Stimulated activated memory B cell treated with anti-CD40 and anti-IgM and Interleukin-4, amounts not matched to agents 10 μg/mL and 1 μg/mL and 100 μg/mL, for 72 hours (primary cell): ENCODE data around the gene OXCT1.
"Not testable (repeated sequence)": the region's sequence is repeated elsewhere in the genome, so short reads cannot be mapped to it uniquely, and the experiment has no call there.

ENCODE experiments used
- ATAC-seq: fragments of 150-1000 bp; cut with Tn5 transposase; 2 replicates; pipeline ENCODE4 v1.10.0; 2021
- H3K27ac Mint-ChIP-seq: one replicate; pipeline ENCODE4 v1.8.0; 2022; ENCODE audit warnings: mild to moderate bottlenecking, mixed read lengths
- H3K27me3 Mint-ChIP-seq: one replicate; pipeline ENCODE4 v1.8.0; 2022; ENCODE audit warnings: mixed read lengths
- H3K36me3 Mint-ChIP-seq: one replicate; pipeline ENCODE4 v1.8.0; 2022; ENCODE audit warnings: mixed read lengths
- H3K4me1 Mint-ChIP-seq: one replicate; pipeline ENCODE4 v1.8.0; 2022; ENCODE audit warnings: mixed read lengths
- H3K4me3 Mint-ChIP-seq: one replicate; pipeline ENCODE4 v1.8.0; 2022; ENCODE audit warnings: mild to moderate bottlenecking, moderate library complexity, mixed read lengths
- H3K9me3 Mint-ChIP-seq: one replicate; pipeline ENCODE4 v1.8.0; 2022; ENCODE audit warnings: mixed read lengths

The OXCT1 gene

GRCh38 chr5:41848983-41849382 is 21.2 kb downstream of the OXCT1 start:
- no peak overlapping the region for H3K27ac Mint-ChIP-seq
- H3K4me1 Mint-ChIP-seq: no peaks in the 10 kb centered on the region
- H3K9me3 Mint-ChIP-seq: no peaks in the 10 kb centered on the region
- no peaks in the 10 kb centered on the region for H3K27me3 Mint-ChIP-seq
- no peak for ATAC-seq
- H3K4me3 Mint-ChIP-seq: no peak overlapping the region
- H3K36me3 Mint-ChIP-seq: peaks cover 32% of the 10 kb centered on the region

- H3K27ac Mint-ChIP-seq, H3K9me3 Mint-ChIP-seq, H3K4me1 Mint-ChIP-seq, ATAC-seq, H3K4me3 Mint-ChIP-seq, H3K27me3 Mint-ChIP-seq: not testable (repeated sequence)
- H3K36me3 Mint-ChIP-seq: peaks cover 19% of the 10 kb centered on the region
These were observed 24.5 kb downstream of the OXCT1 start for GRCh38 chr5:41845751-41846150.

GRCh38 chr5:41844502-41844901 is 25.7 kb downstream of the OXCT1 start:
- H3K36me3 Mint-ChIP-seq: peaks cover 15% of the 10 kb centered on the region
- H3K27ac Mint-ChIP-seq: no peak overlapping the region
- H3K27me3 Mint-ChIP-seq: no peaks in the 10 kb centered on the region
- no peaks in the 10 kb centered on the region for H3K9me3 Mint-ChIP-seq
- no peaks in the 10 kb centered on the region for H3K4me1 Mint-ChIP-seq
- ATAC-seq: no peak
- no peak overlapping the region for H3K4me3 Mint-ChIP-seq

- no peaks in the 10 kb centered on the region for H3K4me1 Mint-ChIP-seq
- H3K27me3 Mint-ChIP-seq: no peaks in the 10 kb centered on the region
- ATAC-seq: no peak
- no peak overlapping the region for H3K27ac Mint-ChIP-seq
- H3K9me3 Mint-ChIP-seq: no peaks in the 10 kb centered on the region
- no peak overlapping the region for H3K4me3 Mint-ChIP-seq
- peaks cover 15% of the 10 kb centered on the region for H3K36me3 Mint-ChIP-seq
These were observed 26.5 kb downstream of the OXCT1 start for GRCh38 chr5:41843456-41844370.

- Mint-ChIP-seq H3K36me3 (peaks cover 24% of the 10 kb centered on the region), H3K4me3 (no peak overlapping the region), H3K27me3 (no peaks in the 10 kb centered on the region), H3K9me3 (no peaks in the 10 kb centered on the region), H3K27ac (no peak overlapping the region), H3K4me1 (no peaks in the 10 kb centered on the region)
- ATAC-seq: no peak
These were observed 27.4 kb downstream of the OXCT1 start for GRCh38 chr5:41842777-41843176.

GRCh38 chr5:41841325-41841724 is 28.9 kb downstream of the OXCT1 start:
- no peak overlapping the region for H3K27ac Mint-ChIP-seq
- no peaks in the 10 kb centered on the region for H3K27me3 Mint-ChIP-seq
- ATAC-seq: no peak
- peaks cover 38% of the 10 kb centered on the region for H3K36me3 Mint-ChIP-seq
- no peaks in the 10 kb centered on the region for H3K9me3 Mint-ChIP-seq
- H3K4me1 Mint-ChIP-seq: no peaks in the 10 kb centered on the region
- no peak overlapping the region for H3K4me3 Mint-ChIP-seq

GRCh38 chr5:41840251-41840650 is 30.0 kb downstream of the OXCT1 start:
- H3K4me1 Mint-ChIP-seq: no peaks in the 10 kb centered on the region
- no peak overlapping the region for H3K27ac Mint-ChIP-seq
- ATAC-seq: no peak
- peaks cover 38% of the 10 kb centered on the region for H3K36me3 Mint-ChIP-seq
- no peak overlapping the region for H3K4me3 Mint-ChIP-seq
- H3K27me3 Mint-ChIP-seq: no peaks in the 10 kb centered on the region
- H3K9me3 Mint-ChIP-seq: no peaks in the 10 kb centered on the region

- no peak overlapping the region for H3K27ac Mint-ChIP-seq
- H3K27me3 Mint-ChIP-seq: no peaks in the 10 kb centered on the region
- no peaks in the 10 kb centered on the region for H3K9me3 Mint-ChIP-seq
- no peak for ATAC-seq
- H3K36me3 Mint-ChIP-seq: peaks cover 61% of the 10 kb centered on the region
- peaks cover 11% of the 10 kb centered on the region for H3K4me1 Mint-ChIP-seq
- no peak overlapping the region for H3K4me3 Mint-ChIP-seq
These were observed 32.4 kb downstream of the OXCT1 start for GRCh38 chr5:41837793-41838192.

- H3K27ac Mint-ChIP-seq: no peak overlapping the region
- no peaks in the 10 kb centered on the region for H3K27me3 Mint-ChIP-seq
- no peaks in the 10 kb centered on the region for H3K9me3 Mint-ChIP-seq
- peaks cover 83% of the 10 kb centered on the region for H3K36me3 Mint-ChIP-seq
- H3K4me1 Mint-ChIP-seq: peaks cover 17% of the 10 kb centered on the region
- H3K4me3 Mint-ChIP-seq: no peak overlapping the region
- no peak for ATAC-seq
These were observed 34.6 kb downstream of the OXCT1 start for GRCh38 chr5:41835645-41836044.

GRCh38 chr5:41834506-41834905 is 35.7 kb downstream of the OXCT1 start:
- ATAC-seq: no peak
- Mint-ChIP-seq H3K9me3 (no peaks in the 10 kb centered on the region), H3K4me3 (no peak overlapping the region), H3K27ac (no peak overlapping the region), H3K4me1 (peaks cover 17% of the 10 kb centered on the region), H3K36me3 (peaks cover 76% of the 10 kb centered on the region), H3K27me3 (no peaks in the 10 kb centered on the region)

GRCh38 chr5:41832430-41832829 is 37.8 kb downstream of the OXCT1 start:
- H3K27ac Mint-ChIP-seq: peak overlapping the region; percentile 46
- H3K9me3 Mint-ChIP-seq: no peaks in the 10 kb centered on the region
- peaks cover 64% of the 10 kb centered on the region for H3K36me3 Mint-ChIP-seq
- no peak overlapping the region for H3K4me3 Mint-ChIP-seq
- H3K4me1 Mint-ChIP-seq: peaks cover 17% of the 10 kb centered on the region
- no peak for ATAC-seq
- no peaks in the 10 kb centered on the region for H3K27me3 Mint-ChIP-seq

GRCh38 chr5:41831155-41831554 is 39.1 kb downstream of the OXCT1 start:
- Mint-ChIP-seq H3K9me3 (no peaks in the 10 kb centered on the region), H3K27me3 (no peaks in the 10 kb centered on the region), H3K4me1 (peaks cover 17% of the 10 kb centered on the region), H3K36me3 (peaks cover 64% of the 10 kb centered on the region), H3K4me3 (no peak overlapping the region), H3K27ac (no peak overlapping the region)
- no peak for ATAC-seq

- H3K9me3 Mint-ChIP-seq: no peaks in the 10 kb centered on the region
- H3K4me3 Mint-ChIP-seq: no peak overlapping the region
- no peak for ATAC-seq
- H3K36me3 Mint-ChIP-seq: peaks cover 65% of the 10 kb centered on the region
- H3K27me3 Mint-ChIP-seq: no peaks in the 10 kb centered on the region
- peaks cover 6% of the 10 kb centered on the region for H3K4me1 Mint-ChIP-seq
- H3K27ac Mint-ChIP-seq: no peak overlapping the region
These were observed 42.4 kb downstream of the OXCT1 start for GRCh38 chr5:41827792-41828191.

- H3K9me3 Mint-ChIP-seq: no peaks in the 10 kb centered on the region
- H3K36me3 Mint-ChIP-seq: peaks cover 55% of the 10 kb centered on the region
- H3K4me3 Mint-ChIP-seq: no peak overlapping the region
- no peak overlapping the region for H3K27ac Mint-ChIP-seq
- peaks cover under 1% of the 10 kb centered on the region for H3K4me1 Mint-ChIP-seq
- no peaks in the 10 kb centered on the region for H3K27me3 Mint-ChIP-seq
- no peak for ATAC-seq
These were observed 48.2 kb downstream of the OXCT1 start for GRCh38 chr5:41822036-41822435.

GRCh38 chr5:41821051-41821450 is 49.2 kb downstream of the OXCT1 start:
- Mint-ChIP-seq H3K4me1 (peaks cover 7% of the 10 kb centered on the region), H3K27me3 (no peaks in the 10 kb centered on the region), H3K4me3 (no peak overlapping the region), H3K9me3 (no peaks in the 10 kb centered on the region), H3K27ac (no peak overlapping the region), H3K36me3 (peaks cover 45% of the 10 kb centered on the region)
- no peak for ATAC-seq

- peaks cover 7% of the 10 kb centered on the region for H3K4me1 Mint-ChIP-seq
- no peaks in the 10 kb centered on the region for H3K27me3 Mint-ChIP-seq
- no peak overlapping the region for H3K4me3 Mint-ChIP-seq
- H3K9me3 Mint-ChIP-seq: no peaks in the 10 kb centered on the region
- ATAC-seq: no peak
- H3K27ac Mint-ChIP-seq: no peak overlapping the region
- peaks cover 38% of the 10 kb centered on the region for H3K36me3 Mint-ChIP-seq
These were observed 50.1 kb downstream of the OXCT1 start for GRCh38 chr5:41820150-41820549.
